OCI-LY3 (cell line): ENCODE measurements around the gene AGAP1.

Experiments
- EZH2phosphoT487 ChIP-seq: fragments of 200-600 bp; shearing (Covaris generic); IDR thresholded peaks from 2 replicates; pipeline ENCODE4 v1.6.1; 2018; ENCODE audit warnings: antibody characterized with exemption, mixed run types, low read depth
- TF ChIP-seq, protein P1 (sequence below): fragments of 200-600, 300-600 bp; sonication (generic); IDR thresholded peaks from 2 replicates; pipeline ENCODE4 v1.5.1; 2014; ENCODE audit warnings: antibody characterized with exemption, low read length, low read depth

DNA sequence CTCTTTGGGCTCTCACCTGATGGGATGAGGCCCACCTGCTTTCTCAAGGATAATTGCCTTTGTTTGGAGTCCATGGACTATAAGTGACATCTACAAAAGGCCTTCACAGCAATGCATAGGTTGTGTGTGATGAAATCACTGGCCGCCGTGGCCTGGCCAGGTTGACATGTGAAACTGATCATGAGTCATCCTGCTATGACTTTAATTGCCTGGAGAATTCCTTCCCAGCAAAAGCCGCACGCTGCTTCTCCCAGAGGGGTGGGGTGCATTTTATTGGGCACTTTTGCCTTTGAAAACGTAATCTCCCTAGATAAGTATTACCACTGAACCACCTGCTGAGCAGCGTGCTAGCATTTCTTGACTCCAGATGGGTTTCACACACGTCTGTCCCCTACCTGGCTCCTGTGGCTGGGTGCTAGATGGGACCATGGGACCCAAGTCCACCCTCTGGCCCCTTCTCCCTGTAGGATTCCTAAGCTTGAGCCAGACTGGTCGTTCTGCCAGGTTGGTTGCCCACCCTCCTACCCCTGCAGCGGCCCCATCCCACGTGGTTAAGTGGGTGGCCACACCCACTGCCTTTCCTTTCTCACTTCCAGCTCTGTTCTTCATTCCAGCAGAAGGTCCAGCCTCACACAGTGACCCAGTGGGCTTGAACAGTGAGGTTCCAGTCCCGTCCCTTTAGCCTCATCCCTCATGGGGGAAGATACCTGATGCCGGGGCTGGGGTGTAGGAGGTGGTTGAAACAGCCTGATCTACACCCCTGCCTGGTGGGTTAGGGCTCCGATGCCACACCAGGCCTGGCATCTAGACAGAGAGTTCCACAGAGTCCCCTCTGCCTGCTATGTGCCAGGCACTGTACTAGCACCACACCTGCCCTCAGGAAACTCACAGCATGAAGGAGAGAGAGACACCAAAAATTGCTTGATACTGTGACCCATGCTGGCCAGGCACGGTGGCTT, 584.7 kb downstream of the AGAP1 start:
- TF ChIP-seq, protein P1, sequence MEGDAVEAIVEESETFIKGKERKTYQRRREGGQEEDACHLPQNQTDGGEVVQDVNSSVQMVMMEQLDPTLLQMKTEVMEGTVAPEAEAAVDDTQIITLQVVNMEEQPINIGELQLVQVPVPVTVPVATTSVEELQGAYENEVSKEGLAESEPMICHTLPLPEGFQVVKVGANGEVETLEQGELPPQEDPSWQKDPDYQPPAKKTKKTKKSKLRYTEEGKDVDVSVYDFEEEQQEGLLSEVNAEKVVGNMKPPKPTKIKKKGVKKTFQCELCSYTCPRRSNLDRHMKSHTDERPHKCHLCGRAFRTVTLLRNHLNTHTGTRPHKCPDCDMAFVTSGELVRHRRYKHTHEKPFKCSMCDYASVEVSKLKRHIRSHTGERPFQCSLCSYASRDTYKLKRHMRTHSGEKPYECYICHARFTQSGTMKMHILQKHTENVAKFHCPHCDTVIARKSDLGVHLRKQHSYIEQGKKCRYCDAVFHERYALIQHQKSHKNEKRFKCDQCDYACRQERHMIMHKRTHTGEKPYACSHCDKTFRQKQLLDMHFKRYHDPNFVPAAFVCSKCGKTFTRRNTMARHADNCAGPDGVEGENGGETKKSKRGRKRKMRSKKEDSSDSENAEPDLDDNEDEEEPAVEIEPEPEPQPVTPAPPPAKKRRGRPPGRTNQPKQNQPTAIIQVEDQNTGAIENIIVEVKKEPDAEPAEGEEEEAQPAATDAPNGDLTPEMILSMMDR, result no peak
- no peak for TF ChIP-seq EZH2phosphoT487
